Measurements from ENCODE around the gene CST3. TPM values are rescaled to one million over a fixed set of nuclear protein-coding genes. Genes with fewer than 3 reads are reported as not detected.

Gene CST3
- total RNA-seq, 1 experiment from 2014 or later = 777 TPM

GRCh38 chr20:23667666-23668065 is 29.9 kb upstream of the CST3 start:
- Histone ChIP-seq H3K4me1 (peaks cover 28% of the 10 kb centered on the region), H3K9me3 (no peaks in the 10 kb centered on the region), H3K27me3 (replicated peaks; ENCODE audit: control insufficient read depth, insufficient read depth, low read length) (no peaks in the 10 kb centered on the region), H3K36me3 (ENCODE audit: control insufficient read depth, insufficient read depth, low read length) (no peaks in the 10 kb centered on the region), H3K4me3 (ENCODE audit: low read depth, low read length) (no peak overlapping the region)
- H3K9me3 Mint-ChIP-seq (ENCODE audit: unreplicated experiment) = no peaks in the 10 kb centered on the region
- H3K4me1 Mint-ChIP-seq (ENCODE audit: low read depth, unreplicated experiment) = peaks cover 20% of the 10 kb centered on the region
- CTCF ChIA-PET = interaction anchor here (0.6 to 1.7 kb wide), 8 partner anchors 25 to 270 kb away, joined by 3 to 10 read pairs (median 6); partner anchors contain the start of gene CST3
- no peak overlapping the region for H3K27ac Mint-ChIP-seq (ENCODE audit: unreplicated experiment)
- TF ChIP-seq, protein P1, sequence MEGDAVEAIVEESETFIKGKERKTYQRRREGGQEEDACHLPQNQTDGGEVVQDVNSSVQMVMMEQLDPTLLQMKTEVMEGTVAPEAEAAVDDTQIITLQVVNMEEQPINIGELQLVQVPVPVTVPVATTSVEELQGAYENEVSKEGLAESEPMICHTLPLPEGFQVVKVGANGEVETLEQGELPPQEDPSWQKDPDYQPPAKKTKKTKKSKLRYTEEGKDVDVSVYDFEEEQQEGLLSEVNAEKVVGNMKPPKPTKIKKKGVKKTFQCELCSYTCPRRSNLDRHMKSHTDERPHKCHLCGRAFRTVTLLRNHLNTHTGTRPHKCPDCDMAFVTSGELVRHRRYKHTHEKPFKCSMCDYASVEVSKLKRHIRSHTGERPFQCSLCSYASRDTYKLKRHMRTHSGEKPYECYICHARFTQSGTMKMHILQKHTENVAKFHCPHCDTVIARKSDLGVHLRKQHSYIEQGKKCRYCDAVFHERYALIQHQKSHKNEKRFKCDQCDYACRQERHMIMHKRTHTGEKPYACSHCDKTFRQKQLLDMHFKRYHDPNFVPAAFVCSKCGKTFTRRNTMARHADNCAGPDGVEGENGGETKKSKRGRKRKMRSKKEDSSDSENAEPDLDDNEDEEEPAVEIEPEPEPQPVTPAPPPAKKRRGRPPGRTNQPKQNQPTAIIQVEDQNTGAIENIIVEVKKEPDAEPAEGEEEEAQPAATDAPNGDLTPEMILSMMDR (IDR thresholded peaks at IDR 0.05; ENCODE audit: insufficient read depth in 1 of 2, low read depth in 1 of 2, low read length in 1 of 2, severe bottlenecking in 1 of 2, unreplicated experiment in 1 of 2) = no peak
- H3K4me3 Mint-ChIP-seq (ENCODE audit: unreplicated experiment) = no peak overlapping the region
- no peaks in the 10 kb centered on the region for H3K36me3 Mint-ChIP-seq (ENCODE audit: insufficient read depth, unreplicated experiment)
- no peak for DNase-seq
- no TSS peak for BruUV-seq (replicated peaks)
- POLR2A ChIA-PET = interaction anchor here (0.6 kb wide), 1 partner anchor 26 kb away, joined by 3 read pairs; no protein-coding TSS in a partner anchor
- H3K27me3 Mint-ChIP-seq (ENCODE audit: insufficient read depth, unreplicated experiment) = no peaks in the 10 kb centered on the region
- intact Hi-C loops (cut with micrococcal nuclease; ENCODE audit: unreplicated experiment) = loop anchor here (1.0 to 10.0 kb wide), 7 partner anchors 27 to 269 kb away; partner anchors contain the start of gene CST1

- CTCF ChIA-PET = no interaction called here
Observed at GRCh38 chr20:23666698-23667097, 28.9 kb upstream of the CST3 start.

DNA sequence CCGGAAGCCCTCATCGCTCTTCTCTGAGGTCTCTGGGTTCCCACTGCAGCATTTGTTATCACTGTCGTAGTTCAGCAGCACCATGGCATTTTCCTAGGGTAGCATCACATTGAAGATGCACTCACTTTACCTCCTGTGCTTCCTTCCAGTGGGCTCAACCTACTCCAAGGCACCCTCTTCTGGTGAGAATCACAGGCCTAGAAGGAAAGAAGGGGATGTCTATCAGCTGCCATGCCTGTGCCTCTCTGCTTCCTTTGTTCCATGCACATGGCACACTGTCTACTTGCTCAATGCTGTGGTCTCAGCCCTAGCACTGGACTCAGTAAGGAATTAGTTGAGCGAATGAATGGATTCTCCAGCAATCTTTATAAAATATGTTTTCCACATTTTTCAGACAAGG is 28.4 kb upstream of the CST3 start:
- no peaks in the 10 kb centered on the region for H3K9me3 Mint-ChIP-seq (ENCODE audit: unreplicated experiment)
- no peak overlapping the region for H3K27ac Mint-ChIP-seq (ENCODE audit: unreplicated experiment)
- POLR2A ChIA-PET = no interaction called here
- H3K4me3 Mint-ChIP-seq (ENCODE audit: unreplicated experiment) = no peak overlapping the region
- H3K4me1 Mint-ChIP-seq (ENCODE audit: low read depth, unreplicated experiment) = peaks cover 31% of the 10 kb centered on the region
- no peaks in the 10 kb centered on the region for H3K27me3 ChIP-seq (replicated peaks; ENCODE audit: control insufficient read depth, insufficient read depth, low read length)
- CTCF ChIA-PET = no interaction called here
- TF ChIP-seq, protein P1 (IDR thresholded peaks at IDR 0.05; ENCODE audit: insufficient read depth in 1 of 2, low read depth in 1 of 2, low read length in 1 of 2, severe bottlenecking in 1 of 2, unreplicated experiment in 1 of 2) = no peak
- no TSS peak for BruUV-seq (replicated peaks)
- intact Hi-C loops (cut with micrococcal nuclease; ENCODE audit: unreplicated experiment) = loop anchor here (10.0 kb wide), 2 partner anchors 89 to 219 kb away; partner anchors contain the start of gene CST1
- H3K9me3 ChIP-seq = no peaks in the 10 kb centered on the region
- H3K36me3 ChIP-seq (ENCODE audit: control insufficient read depth, insufficient read depth, low read length) = no peaks in the 10 kb centered on the region
- no peaks in the 10 kb centered on the region for H3K27me3 Mint-ChIP-seq (ENCODE audit: insufficient read depth, unreplicated experiment)
- no peak overlapping the region for H3K4me3 ChIP-seq (ENCODE audit: low read depth, low read length)
- peaks cover 6% of the 10 kb centered on the region for H3K36me3 Mint-ChIP-seq (ENCODE audit: insufficient read depth, unreplicated experiment)
- DNase-seq = no peak
- peaks cover 43% of the 10 kb centered on the region for H3K4me1 ChIP-seq

More at GRCh38 chr20:23666698-23667097, 28.9 kb upstream of the CST3 start:
- Mint-ChIP-seq H3K27me3 (ENCODE audit: insufficient read depth, unreplicated experiment) (no peaks in the 10 kb centered on the region), H3K9me3 (ENCODE audit: unreplicated experiment) (no peaks in the 10 kb centered on the region), H3K4me1 (ENCODE audit: low read depth, unreplicated experiment) (peaks cover 26% of the 10 kb centered on the region), H3K27ac (ENCODE audit: unreplicated experiment) (no peak overlapping the region), H3K4me3 (ENCODE audit: unreplicated experiment) (no peak overlapping the region), H3K36me3 (ENCODE audit: insufficient read depth, unreplicated experiment) (peaks cover 2% of the 10 kb centered on the region)
- Histone ChIP-seq H3K27me3 (replicated peaks; ENCODE audit: control insufficient read depth, insufficient read depth, low read length) (no peaks in the 10 kb centered on the region), H3K9me3 (no peaks in the 10 kb centered on the region), H3K4me3 (ENCODE audit: low read depth, low read length) (no peak overlapping the region), H3K36me3 (ENCODE audit: control insufficient read depth, insufficient read depth, low read length) (no peaks in the 10 kb centered on the region), H3K4me1 (peaks cover 38% of the 10 kb centered on the region)
- no peak for DNase-seq
- intact Hi-C loops (cut with micrococcal nuclease; ENCODE audit: unreplicated experiment) = loop anchor here (10.0 kb wide), 2 partner anchors 88 to 218 kb away; partner anchors contain the start of gene CST1
- no TSS peak for BruUV-seq (replicated peaks)
- POLR2A ChIA-PET = no interaction called here
- TF ChIP-seq, protein P1 (IDR thresholded peaks at IDR 0.05; ENCODE audit: insufficient read depth in 1 of 2, low read depth in 1 of 2, low read length in 1 of 2, severe bottlenecking in 1 of 2, unreplicated experiment in 1 of 2) = no peak

Measured in Caco-2 (cell line).